Parathyroid adenoma (tissue), 2 donors: ENCODE measurements around the gene URI1.

Experiments
- H2AFZ ChIP-seq: fragments of 300-600 bp; sonication (generic); one replicate; pipeline ENCODE4 v1.7.0; 2017; ENCODE audit warnings: antibody characterized with exemption, mild to moderate bottlenecking
- H3K27ac ChIP-seq: fragments of 300-600 bp; sonication (generic); one replicate; pipeline ENCODE4 v1.7.0; 2017
- H3K27me3 ChIP-seq: fragments of 300-600 bp; sonication (generic); one replicate; pipeline ENCODE4 v1.7.0; 2017; ENCODE audit warnings: low read length; ENCODE audit not compliant: control insufficient read depth, insufficient read depth
- H3K36me3 ChIP-seq: fragments of 300-600 bp; sonication (generic); one replicate; pipeline ENCODE4 v1.7.0; 2017; ENCODE audit warnings: low read length; ENCODE audit not compliant: control insufficient read depth, insufficient read depth
- H3K4me1 ChIP-seq: fragments of 300-600 bp; sonication (generic); one replicate; pipeline ENCODE4 v1.7.0; 2017; ENCODE audit warnings: control low read depth
- H3K4me2 ChIP-seq: fragments of 300-600 bp; sonication (generic); one replicate; pipeline ENCODE4 v1.7.0; 2017; ENCODE audit warnings: low read length
- H3K4me3 ChIP-seq: fragments of 300-600 bp; sonication (generic); one replicate; pipeline ENCODE4 v1.7.0; 2017; ENCODE audit warnings: low read depth, low read length
- H3K79me2 ChIP-seq: fragments of 300-600 bp; sonication (generic); one replicate; pipeline ENCODE4 v1.7.0; 2017; ENCODE audit warnings: control low read depth
- H3K9ac ChIP-seq: fragments of 300-600 bp; sonication (generic); one replicate; pipeline ENCODE4 v1.7.0; 2017; ENCODE audit warnings: mild to moderate bottlenecking
- H3K9me3 ChIP-seq: fragments of 300-600 bp; sonication (generic); one replicate; pipeline ENCODE4 v1.7.0; 2017; ENCODE audit warnings: low read length; ENCODE audit not compliant: control insufficient read depth
- TF ChIP-seq, protein P1 (sequence below): fragments of 300-600 bp; sonication (generic); IDR thresholded peaks from one replicate; pipeline ENCODE4 v1.7.0; 2017; ENCODE audit warnings: antibody characterized with exemption, mild to moderate bottlenecking
- donor health status: primary hyperparathyroidism.

URI1 gene

GRCh38 chr19:30046522-30046921 is 104.5 kb downstream of the URI1 start:
- H3K9me3 ChIP-seq, result no peaks in the 10 kb centered on the region
- no peak overlapping the region for H2AFZ ChIP-seq
- no peaks in the 10 kb centered on the region for H3K4me1 ChIP-seq
- no peaks in the 10 kb centered on the region for H3K36me3 ChIP-seq
- TF ChIP-seq, protein P1, sequence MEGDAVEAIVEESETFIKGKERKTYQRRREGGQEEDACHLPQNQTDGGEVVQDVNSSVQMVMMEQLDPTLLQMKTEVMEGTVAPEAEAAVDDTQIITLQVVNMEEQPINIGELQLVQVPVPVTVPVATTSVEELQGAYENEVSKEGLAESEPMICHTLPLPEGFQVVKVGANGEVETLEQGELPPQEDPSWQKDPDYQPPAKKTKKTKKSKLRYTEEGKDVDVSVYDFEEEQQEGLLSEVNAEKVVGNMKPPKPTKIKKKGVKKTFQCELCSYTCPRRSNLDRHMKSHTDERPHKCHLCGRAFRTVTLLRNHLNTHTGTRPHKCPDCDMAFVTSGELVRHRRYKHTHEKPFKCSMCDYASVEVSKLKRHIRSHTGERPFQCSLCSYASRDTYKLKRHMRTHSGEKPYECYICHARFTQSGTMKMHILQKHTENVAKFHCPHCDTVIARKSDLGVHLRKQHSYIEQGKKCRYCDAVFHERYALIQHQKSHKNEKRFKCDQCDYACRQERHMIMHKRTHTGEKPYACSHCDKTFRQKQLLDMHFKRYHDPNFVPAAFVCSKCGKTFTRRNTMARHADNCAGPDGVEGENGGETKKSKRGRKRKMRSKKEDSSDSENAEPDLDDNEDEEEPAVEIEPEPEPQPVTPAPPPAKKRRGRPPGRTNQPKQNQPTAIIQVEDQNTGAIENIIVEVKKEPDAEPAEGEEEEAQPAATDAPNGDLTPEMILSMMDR, result peak; percentile 28
- H3K27me3 ChIP-seq, result no peaks in the 10 kb centered on the region
- no peak overlapping the region for H3K9ac ChIP-seq
- H3K79me2 ChIP-seq, result no peaks in the 10 kb centered on the region
- H3K27ac ChIP-seq, result no peak overlapping the region
- no peak overlapping the region for H3K4me2 ChIP-seq
- no peak overlapping the region for H3K4me3 ChIP-seq

- H3K4me2 ChIP-seq, result no peak overlapping the region
- no peaks in the 10 kb centered on the region for H3K9me3 ChIP-seq
- no peaks in the 10 kb centered on the region for H3K27me3 ChIP-seq
- no peaks in the 10 kb centered on the region for H3K79me2 ChIP-seq
- H2AFZ ChIP-seq, result no peak overlapping the region
- TF ChIP-seq, protein P1, result no peak
- no peaks in the 10 kb centered on the region for H3K36me3 ChIP-seq
- no peaks in the 10 kb centered on the region for H3K4me1 ChIP-seq
- no peak overlapping the region for H3K9ac ChIP-seq
- H3K4me3 ChIP-seq, result no peak overlapping the region
- no peak overlapping the region for H3K27ac ChIP-seq
Measured at GRCh38 chr19:30047432-30047831, 105.4 kb downstream of the URI1 start.

DNA sequence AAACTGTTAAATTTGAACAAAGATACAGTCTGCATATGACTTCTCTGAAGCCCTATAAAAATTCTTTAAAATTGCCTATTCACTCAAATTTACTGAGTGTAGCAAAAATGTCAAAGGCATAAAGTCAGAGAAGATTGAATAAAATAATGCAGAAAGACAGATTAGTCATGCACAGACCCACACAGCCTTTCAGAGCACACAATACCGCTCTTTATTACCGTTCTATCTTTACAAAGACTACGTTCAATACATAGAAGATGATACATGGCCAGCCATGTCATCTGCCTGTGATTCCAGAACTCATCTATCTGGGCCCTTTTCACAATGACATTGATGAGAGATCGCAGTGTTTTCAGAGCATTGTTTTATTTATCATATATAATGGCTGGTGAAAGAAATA is 107.2 kb downstream of the URI1 start:
- no peaks in the 10 kb centered on the region for H3K27me3 ChIP-seq
- no peaks in the 10 kb centered on the region for H3K4me1 ChIP-seq
- no peak overlapping the region for H2AFZ ChIP-seq
- H3K79me2 ChIP-seq, result no peaks in the 10 kb centered on the region
- H3K27ac ChIP-seq, result no peak overlapping the region
- H3K9ac ChIP-seq, result no peak overlapping the region
- H3K36me3 ChIP-seq, result no peaks in the 10 kb centered on the region
- no peaks in the 10 kb centered on the region for H3K9me3 ChIP-seq
- TF ChIP-seq, protein P1, result no peak
- no peak overlapping the region for H3K4me2 ChIP-seq
- no peak overlapping the region for H3K4me3 ChIP-seq

DNA sequence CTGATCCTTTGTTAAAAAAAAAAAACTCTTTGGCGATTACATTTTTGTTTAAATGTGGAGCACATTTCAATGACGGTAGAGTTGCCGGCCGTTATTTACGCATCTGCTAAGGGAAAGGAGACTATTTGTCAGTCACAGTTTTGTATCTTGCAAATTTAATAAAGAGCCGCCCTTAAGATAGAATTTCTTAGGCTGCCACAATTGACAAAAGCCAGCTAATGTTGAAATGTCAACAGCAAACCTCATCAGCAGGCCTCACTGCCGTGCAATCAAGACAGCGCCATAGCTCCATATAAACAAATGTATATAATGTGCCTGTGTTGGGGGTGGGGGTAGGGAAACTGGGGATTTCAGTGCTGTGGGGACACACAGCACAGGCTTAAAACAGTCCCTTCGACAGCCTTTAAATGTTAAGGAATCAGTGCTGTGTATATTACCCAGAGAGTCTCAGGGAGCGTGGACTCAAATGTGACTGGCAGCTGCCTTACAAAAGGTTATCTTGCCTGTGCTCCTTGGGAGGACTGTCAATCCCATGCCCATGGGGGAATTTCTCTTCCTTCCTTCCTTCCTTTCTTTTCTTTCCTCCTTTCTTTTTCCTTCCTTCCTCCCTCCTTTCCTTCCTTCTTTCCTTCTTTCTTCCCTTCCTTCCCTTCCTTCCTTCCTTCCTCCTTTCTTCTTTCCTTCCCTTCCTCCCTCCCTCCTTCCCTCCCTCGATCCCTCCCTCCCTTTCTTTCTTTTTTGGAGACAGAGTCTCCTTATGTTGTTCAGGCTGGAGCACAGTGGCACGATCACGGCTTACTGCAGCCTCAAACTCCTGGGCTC is 108.0 kb downstream of the URI1 start:
- no peak overlapping the region for H3K27ac ChIP-seq
- no peaks in the 10 kb centered on the region for H3K79me2 ChIP-seq
- TF ChIP-seq, protein P1, result no peak
- no peak overlapping the region for H3K4me3 ChIP-seq
- no peaks in the 10 kb centered on the region for H3K4me1 ChIP-seq
- H2AFZ ChIP-seq, result no peak overlapping the region
- no peaks in the 10 kb centered on the region for H3K9me3 ChIP-seq
- no peak overlapping the region for H3K9ac ChIP-seq
- no peaks in the 10 kb centered on the region for H3K36me3 ChIP-seq
- H3K27me3 ChIP-seq, result no peaks in the 10 kb centered on the region
- H3K4me2 ChIP-seq, result no peak overlapping the region
